ENCODE measurements around the gene CLTC.

DNA sequence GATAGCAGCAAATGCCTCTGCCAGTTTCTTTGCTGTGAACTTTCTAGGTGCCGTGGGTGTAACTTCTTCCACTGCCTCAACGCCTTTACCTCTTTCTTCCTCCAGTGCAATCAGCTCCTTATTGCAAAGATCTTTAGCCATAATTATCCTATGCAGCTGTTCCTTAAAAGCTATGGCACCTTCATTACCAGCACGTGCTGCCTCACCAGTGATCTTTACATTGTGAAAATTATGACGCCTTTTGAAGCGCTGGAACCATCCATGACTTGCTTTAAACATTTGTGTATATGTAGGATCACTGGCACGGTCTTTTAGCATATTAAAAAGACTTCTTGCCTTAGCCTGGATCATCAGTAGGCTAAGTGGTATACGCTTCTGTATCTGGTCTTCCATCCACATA lies 79.5 kb downstream of the CLTC start:
- no peak for TF ChIP-seq CTBP1 (IDR thresholded peaks at IDR 0.05; ENCODE audit: borderline replicate concordance)
- TF ChIP-seq FOXK2 (IDR thresholded peaks at IDR 0.05): no peak
- TF ChIP-seq SUZ12 (IDR thresholded peaks at IDR 0.05): no peak
- no peak for TF ChIP-seq SP1 (IDR thresholded peaks at IDR 0.05)
- TF ChIP-seq BHLHE40 (IDR thresholded peaks at IDR 0.05; ENCODE audit: borderline replicate concordance): no peak
- TF ChIP-seq, protein P1, sequence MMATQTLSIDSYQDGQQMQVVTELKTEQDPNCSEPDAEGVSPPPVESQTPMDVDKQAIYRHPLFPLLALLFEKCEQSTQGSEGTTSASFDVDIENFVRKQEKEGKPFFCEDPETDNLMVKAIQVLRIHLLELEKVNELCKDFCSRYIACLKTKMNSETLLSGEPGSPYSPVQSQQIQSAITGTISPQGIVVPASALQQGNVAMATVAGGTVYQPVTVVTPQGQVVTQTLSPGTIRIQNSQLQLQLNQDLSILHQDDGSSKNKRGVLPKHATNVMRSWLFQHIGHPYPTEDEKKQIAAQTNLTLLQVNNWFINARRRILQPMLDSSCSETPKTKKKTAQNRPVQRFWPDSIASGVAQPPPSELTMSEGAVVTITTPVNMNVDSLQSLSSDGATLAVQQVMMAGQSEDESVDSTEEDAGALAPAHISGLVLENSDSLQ (IDR thresholded peaks at IDR 0.05): no peak
- no peak for TF ChIP-seq FOXM1 (IDR thresholded peaks at IDR 0.05; ENCODE audit: borderline replicate concordance)
- no peak for TF ChIP-seq ARNT (IDR thresholded peaks at IDR 0.05)
